Endothelial cell of umbilical vein (primary cell): ENCODE results near the gene CCN5. TPM values are rescaled to one million over a fixed set of nuclear protein-coding genes. Genes with fewer than 3 reads are reported as not detected.

Source experiments
- BruUV-seq: library from RNA; stranded (reverse); fragments of 400-500 nt; replicated peaks from 2 replicates; lab custom pipeline; 2021; lab: Mats Ljungman, UMichigan
- CTCF ChIA-PET: fragments of 300-600, 350-600 bp; sonication (Branson Sonifier 250); formaldehyde crosslinking; loops from one replicate; lab custom pipeline; 2021; ENCODE audit warnings: antibody characterized with exemption, inconsistent platforms; lab: Charles Lee
- POLR2A ChIA-PET: fragments of 300-600, 350-600 bp; sonication (Branson Sonifier 250); formaldehyde crosslinking; loops from one replicate; lab custom pipeline; 2021; ENCODE audit warnings: antibody characterized with exemption, inconsistent platforms; lab: Charles Lee
- DNase-seq: peaks from one replicate; pipeline ENCODE4 v3.0.0-alpha.2; 2011; ENCODE audit warnings: low read depth, low spot score
- FAIRE-seq: peaks from 2 replicates; lab custom pipeline; 2011; peaks lifted over from hg19 to GRCh38; lab: Jason Lieb, UNC
- H2AFZ ChIP-seq: 2 replicates; pipeline ENCODE4 v1.6.0; 2012; ENCODE audit warnings: low read depth, low read length, control low read depth, inconsistent platforms
- H3K27ac ChIP-seq: 2 replicates; pipeline ENCODE4 v1.5.1; 2011; ENCODE audit warnings: low read depth, mild to moderate bottlenecking, control low read depth, low read length, moderate library complexity; ENCODE audit not compliant: insufficient read depth
- H3K27me3 ChIP-seq, 2 experiments: 2 replicates each; pipeline versions ENCODE4 v1.6.0 to v1.6.1; 2011; ENCODE audit warnings: low read length in 2 of 2, mixed read lengths in 1 of 2; ENCODE audit not compliant: control insufficient read depth in 2 of 2, insufficient read depth in 2 of 2
- H3K36me3 ChIP-seq, 2 experiments: 2 replicates in 1 of 2; 3 replicates in 1 of 2; pipeline ENCODE4 v1.5.1; 2011; ENCODE audit warnings: low read length in 2 of 2, mild to moderate bottlenecking in 1 of 2, moderate library complexity in 1 of 2; ENCODE audit not compliant: control insufficient read depth in 2 of 2, insufficient read depth in 2 of 2; ENCODE audit errors: extremely low read depth in 1 of 2
- H3K4me1 ChIP-seq: 3 replicates; pipeline ENCODE4 v1.5.1; 2011; ENCODE audit warnings: mild to moderate bottlenecking, low read length; ENCODE audit not compliant: control insufficient read depth, insufficient read depth; ENCODE audit errors: extremely low read depth
- H3K4me2 ChIP-seq: 2 replicates; pipeline ENCODE4 v1.6.1; 2011; ENCODE audit warnings: low read length, control low read depth, mixed read lengths; ENCODE audit not compliant: insufficient read depth
- H3K4me3 ChIP-seq, 3 experiments: fragments of 200-600 bp in 1 of 3; sonication (generic), shearing (Covaris generic) in 1 of 3; replicated peaks in 1 of 3; 2 replicates each; pipeline ENCODE4 v1.5.1; 2011 to 2016; ENCODE audit warnings: control low read depth in 3 of 3, low read length in 3 of 3, mild to moderate bottlenecking in 2 of 3, inconsistent platforms in 1 of 3, low read depth in 1 of 3, moderate library complexity in 1 of 3; ENCODE audit not compliant: insufficient read depth in 1 of 3
- H3K79me2 ChIP-seq: 2 replicates; pipeline ENCODE4 v1.6.0; 2012; ENCODE audit warnings: low read length, inconsistent platforms; ENCODE audit not compliant: control insufficient read depth, insufficient read depth
- H3K9ac ChIP-seq: replicated peaks from 2 replicates; pipeline ENCODE3; 2011; ENCODE audit warnings: low read length, control low read depth; ENCODE audit not compliant: insufficient read depth; ENCODE audit errors: extremely low read depth
- H3K9me1 ChIP-seq: replicated peaks from 3 replicates; pipeline ENCODE4 v1.6.0; 2011; ENCODE audit warnings: mild to moderate bottlenecking, low read length; ENCODE audit not compliant: control insufficient read depth, insufficient read depth; ENCODE audit errors: extremely low read depth
- H3K9me3 ChIP-seq: replicated peaks from 2 replicates; pipeline ENCODE4 v1.5.1; 2012; ENCODE audit warnings: low read length, inconsistent platforms; ENCODE audit not compliant: control insufficient read depth, insufficient read depth
- H4K20me1 ChIP-seq: replicated peaks from 2 replicates; pipeline ENCODE3; 2011; ENCODE audit warnings: mild to moderate bottlenecking, low read length; ENCODE audit not compliant: control insufficient read depth, insufficient read depth; ENCODE audit errors: extremely low read depth
- CTCF ChIP-seq, 2 donors: IDR thresholded peaks; 1 replicate in 1 of 2; 2 replicates in 1 of 2; pipeline ENCODE4 v1.5.1; 2011; ENCODE audit warnings: low read length in 2 of 2, mild to moderate bottlenecking in 2 of 2, moderate library complexity in 2 of 2, control low read depth in 1 of 2, inconsistent platforms in 1 of 2, low read depth in 1 of 2; ENCODE audit not compliant: insufficient read depth in 1 of 2; ENCODE audit errors: extremely low read depth in 1 of 2
- EZH2 ChIP-seq: IDR thresholded peaks from 2 replicates; pipeline ENCODE4 v1.6.1; 2012; ENCODE audit warnings: borderline replicate concordance, low read depth, mild to moderate bottlenecking, moderate library complexity, low read length, inconsistent platforms; ENCODE audit not compliant: severe bottlenecking
- FOS ChIP-seq: IDR thresholded peaks from 2 replicates; pipeline ENCODE4 v1.6.1; 2011; ENCODE audit warnings: mild to moderate bottlenecking, low read length, moderate library complexity, borderline replicate concordance; ENCODE audit not compliant: insufficient read depth
- GATA2 ChIP-seq: IDR thresholded peaks from 2 replicates; pipeline ENCODE4 v1.7.0; 2011; ENCODE audit warnings: low read depth, mild to moderate bottlenecking, moderate library complexity, mixed read lengths, low read length; ENCODE audit not compliant: insufficient read length, insufficient read depth
- JUN ChIP-seq: IDR thresholded peaks from 2 replicates; pipeline ENCODE4 v1.6.1; 2011; ENCODE audit warnings: borderline replicate concordance, low read depth; ENCODE audit not compliant: insufficient read length, insufficient read depth
- MAX ChIP-seq: IDR thresholded peaks from 2 replicates; pipeline ENCODE4 v1.6.1; 2011; ENCODE audit not compliant: insufficient read depth, insufficient read length
- MYC ChIP-seq: IDR thresholded peaks from one replicate; pipeline ENCODE4 v1.6.1; 2011; ENCODE audit warnings: mild to moderate bottlenecking, low read depth, low read length
- POLR2A ChIP-seq: IDR thresholded peaks from 2 replicates; pipeline ENCODE4 v1.6.1; 2012; ENCODE audit warnings: low read depth, mild to moderate bottlenecking, control low read depth, low read length
- POLR2AphosphoS5 ChIP-seq: IDR thresholded peaks from 2 replicates; pipeline ENCODE4 v1.6.1; 2012; ENCODE audit warnings: low read depth, mild to moderate bottlenecking, control low read depth, low read length, moderate library complexity; ENCODE audit not compliant: insufficient read depth
- dilution Hi-C: fragments of 300-500 bp; cut with MboI; formaldehyde crosslinking; loops from one replicate; pipeline ENCODE4 v1.15.0; 2019; ENCODE audit warnings: low sequenced_read_pairs; ENCODE audit not compliant: extremely low pct_ligation_motif_present
- intact Hi-C: fragments of 100-400 bp; cut with micrococcal nuclease; formaldehyde crosslinking; loops from one replicate; pipeline ENCODE4 v1.10.0; 2022
- polyA plus RNA-seq, 4 experiments: library from polyadenylated mRNA; depleted of rRNA in 3 of 4; stranded (reverse) in 3 of 4; unstranded in 1 of 4; fragments of >200 nt; gene quantifications; 2 replicates each; pipeline versions ENCODE4 v1.2.1 to v1.2.3, GENCODE V29; 2011 to 2012; ENCODE audit warnings: missing spikeins in 1 of 4
- total RNA-seq: library from RNA; stranded (reverse); gene quantifications from 2 replicates; pipeline ENCODE4 v1.2.3, GENCODE V29; 2021

Gene CCN5
- total and polyA plus RNA-seq, 2 donors (not counting 3 experiments of a cell fraction or from before 2014, with no cell fraction given) = 0.03 TPM; not detected in 1

GRCh38 chr20:44776980-44777379 is 61.8 kb downstream of the CCN5 start:
- Histone ChIP-seq H2AFZ (no peak overlapping the region), H3K79me2 (no peaks in the 10 kb centered on the region), H3K36me3 (no peaks in the 10 kb centered on the region), H3K9me3 (no peaks in the 10 kb centered on the region), H3K4me1 (no peaks in the 10 kb centered on the region), H4K20me1 (no peaks in the 10 kb centered on the region), H3K9me1 (no peaks in the 10 kb centered on the region), H3K4me2 (no peak overlapping the region), H3K4me3 (no peak overlapping the region), H3K9ac (no peak overlapping the region), H3K27me3 (peaks cover 0 to 2% of the 10 kb centered on the region in 2 experiments), H3K27ac (no peak overlapping the region)
- peak; percentile 22 for DNase-seq
- BruUV-seq = no TSS peak
- ChIA-PET POLR2A (no interaction called here), CTCF (interaction anchor here (0.8 to 1.9 kb wide), 4 partner anchors 8 to 29 kb away, joined by 3 to 12 read pairs (median 4); no protein-coding TSS in a partner anchor)
- TF ChIP-seq JUN (no peak), MAX (no peak), CTCF (IDR thresholded peaks at IDR 0.05; ENCODE audit: extremely low read depth in 1 of 2, insufficient read depth in 1 of 2, low read depth in 1 of 2, low read length in 2 of 2) (no peak), GATA2 (no peak), POLR2AphosphoS5 (no peak), FOS (no peak), EZH2 (no peak), MYC (no peak), POLR2A (no peak)
- peak; percentile 66 for FAIRE-seq
- intact Hi-C loops (no loop called here), dilution Hi-C loops (no loop called here)

Other genes with a start within 250 kb of the CCN5 start
- 8.0 and 8.7 TPM in 2 replicates for gene TTPAL, start 239.5 kb upstream of the CCN5 start, total RNA-seq
- 3.0 and 4.0 TPM in 2 replicates for gene TTPAL, start 239.5 kb upstream of the CCN5 start, polyA plus RNA-seq
- 83.7 TPM in 2 replicates for gene SERINC3, start 193.3 kb upstream of the CCN5 start, total RNA-seq
- 177 and 181 TPM in 2 replicates for gene SERINC3, start 193.3 kb upstream of the CCN5 start, polyA plus RNA-seq
- 127 and 135 TPM in 2 replicates for gene PKIG, start 132.8 kb upstream of the CCN5 start, total RNA-seq
- gene PKIG, start 132.8 kb upstream of the CCN5 start, polyA plus RNA-seq = 167 and 174 TPM in 2 replicates
- 26.3 and 33.2 TPM in 2 replicates for gene ADA, start 63.7 kb upstream of the CCN5 start, total RNA-seq
- gene ADA, start 63.7 kb upstream of the CCN5 start, polyA plus RNA-seq = 29.8 and 33.1 TPM in 2 replicates
- not detected in 2 replicates for gene KCNK15, start 30.5 kb downstream of the CCN5 start, total RNA-seq
- gene KCNK15, start 30.5 kb downstream of the CCN5 start, polyA plus RNA-seq = 0.05 and 0.06 TPM in 2 replicates
- not detected in 2 replicates for gene RIMS4, start 95.2 kb downstream of the CCN5 start, total RNA-seq
- gene RIMS4, start 95.2 kb downstream of the CCN5 start, polyA plus RNA-seq = not detected in 2 replicates
- gene YWHAB, start 170.3 kb downstream of the CCN5 start, total RNA-seq = 255 and 256 TPM in 2 replicates
- gene YWHAB, start 170.3 kb downstream of the CCN5 start, polyA plus RNA-seq = 45.9 and 65.9 TPM in 2 replicates
- 7.5 and 7.8 TPM in 2 replicates for gene PABPC1L, start 194.7 kb downstream of the CCN5 start, total RNA-seq
- gene PABPC1L, start 194.7 kb downstream of the CCN5 start, polyA plus RNA-seq = 12.6 and 14.2 TPM in 2 replicates
- 37.0 and 44.2 TPM in 2 replicates for gene TOMM34, start 245.0 kb downstream of the CCN5 start, total RNA-seq
- gene TOMM34, start 245.0 kb downstream of the CCN5 start, polyA plus RNA-seq = 36.3 and 36.9 TPM in 2 replicates